GM21529 (cell line): ENCODE data around the gene RAD54L2.
"Not testable (repeated sequence)": the region's sequence is repeated elsewhere in the genome, so short reads cannot be mapped to it uniquely, and the experiment has no call there.

Experiments used
- ATAC-seq: cut with Tn5 transposase; IDR thresholded peaks from one replicate; pipeline ENCODE4 v1.9.1; 2021; ENCODE audit not compliant: unreplicated experiment

The RAD54L2 gene

DNA sequence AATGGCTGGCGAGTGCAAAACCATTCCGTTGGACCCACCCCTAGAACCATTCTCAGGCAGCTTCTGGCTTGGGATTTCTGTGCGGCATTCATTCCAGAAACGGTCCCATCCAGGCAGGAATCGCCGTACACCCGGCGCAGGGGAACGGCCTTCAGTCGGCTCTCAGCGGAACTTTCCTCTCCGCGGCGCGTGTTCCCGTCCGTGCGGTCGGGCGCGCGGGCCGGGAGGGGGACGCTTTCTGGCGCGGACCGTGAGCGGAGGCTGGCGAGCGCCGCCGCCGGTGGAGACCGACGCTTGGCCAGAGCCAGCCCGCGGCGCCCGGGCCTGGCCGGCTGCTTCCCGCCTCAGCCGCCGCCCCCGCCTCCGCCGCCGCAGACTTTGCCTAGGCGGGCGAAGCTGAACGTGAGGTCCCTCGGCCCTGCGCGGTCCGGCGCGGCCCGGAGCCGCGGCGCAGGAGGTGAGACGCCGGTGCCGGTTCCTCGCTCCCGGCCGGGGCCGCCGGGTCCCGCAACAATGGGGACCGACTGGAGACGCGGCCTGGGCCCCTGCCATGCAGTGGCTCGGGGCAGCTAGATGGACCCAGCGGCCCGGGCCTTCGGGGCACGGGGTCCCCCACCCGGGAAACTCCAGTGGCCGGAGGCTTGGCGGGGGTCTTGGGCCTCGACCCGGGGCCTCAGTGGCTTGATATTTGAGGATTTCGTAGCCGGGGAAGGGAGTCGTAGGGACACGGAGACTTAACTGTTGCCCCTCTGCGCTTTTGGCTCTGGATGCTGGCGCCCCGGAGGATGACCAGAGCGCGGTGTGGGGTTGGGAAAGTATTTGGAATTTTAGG is at the start of gene RAD54L2:
TSS of gene RAD54L2 (plus strand) at position 261 of the 832 bp plus-strand sequence. CDS start 51,702 bp downstream, outside the sequence.
- ATAC-seq, result peak; percentile 74

DNA sequence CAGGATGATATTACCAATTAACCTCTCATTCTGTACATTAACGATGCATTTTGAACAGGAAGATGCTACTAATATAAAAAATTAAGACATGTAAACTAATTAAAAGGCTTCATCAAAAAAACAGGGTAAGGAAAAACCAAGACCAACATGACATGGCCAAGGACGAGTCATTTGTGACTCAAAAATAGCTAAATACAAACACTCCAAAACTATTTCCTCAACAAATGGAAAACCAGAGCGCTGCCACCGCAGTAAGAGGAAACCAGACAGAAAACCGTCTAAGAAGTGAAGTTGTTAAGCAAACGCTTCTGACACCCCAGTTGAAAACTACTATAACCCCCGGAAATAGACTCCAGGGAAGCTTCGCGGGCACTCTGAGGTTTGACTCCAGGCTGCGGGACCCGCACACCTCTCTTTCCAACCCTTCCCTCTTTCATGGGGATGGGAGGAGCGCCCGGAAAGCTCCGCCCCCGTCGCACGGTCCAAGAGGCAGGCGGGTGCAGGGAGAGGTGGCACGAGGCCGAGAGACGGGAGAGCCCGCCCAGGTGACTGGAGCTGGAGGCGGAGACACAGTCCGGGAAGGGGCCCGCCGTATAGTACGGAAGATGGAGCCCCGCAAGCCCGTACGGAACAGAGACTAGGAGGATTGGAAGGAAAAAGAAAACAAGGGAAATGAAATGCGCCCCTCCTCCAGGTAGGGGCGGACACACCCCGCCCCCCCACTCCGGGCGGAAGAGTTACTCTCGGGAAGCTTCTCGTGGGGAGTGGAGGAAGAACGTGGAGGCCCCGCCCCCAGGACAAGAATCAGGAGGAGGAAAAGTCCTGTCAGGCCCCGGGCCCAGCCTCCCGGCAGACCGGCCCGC is 39.4 kb upstream of the RAD54L2 start:
- peak; percentile 65 for ATAC-seq

DNA sequence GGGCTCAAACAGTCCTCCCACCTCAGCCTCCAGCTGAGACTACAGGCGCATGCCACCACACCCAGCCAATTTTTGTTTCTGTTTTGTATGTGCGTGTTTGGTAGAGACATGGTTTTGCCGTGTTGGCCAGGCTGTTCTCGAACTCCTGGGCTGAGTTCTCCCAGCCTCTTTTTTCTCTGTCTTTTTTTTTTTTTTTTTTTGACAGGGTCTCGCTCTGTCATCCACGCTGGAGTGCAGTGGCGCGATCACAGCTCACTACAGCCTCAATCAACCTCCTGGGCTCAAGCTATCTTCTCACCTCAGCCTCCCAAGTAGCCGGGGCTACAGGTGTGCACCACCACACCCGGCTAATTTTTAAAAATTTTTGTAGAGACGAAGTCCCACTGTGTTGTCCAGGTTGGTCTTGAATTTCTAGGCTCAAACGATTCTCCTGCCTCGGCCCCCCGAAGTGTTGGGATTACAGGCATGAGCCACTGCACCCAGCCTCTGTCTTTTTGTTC is 37.8 kb upstream of the RAD54L2 start:
- no peak for ATAC-seq

- peak; percentile 25 for ATAC-seq
Measured at GRCh38 chr3:51501833-51502561, 36.5 kb upstream of the RAD54L2 start.

GRCh38 chr3:51502562-51502910 is 36.0 kb upstream of the RAD54L2 start:
- ATAC-seq, result no peak

DNA sequence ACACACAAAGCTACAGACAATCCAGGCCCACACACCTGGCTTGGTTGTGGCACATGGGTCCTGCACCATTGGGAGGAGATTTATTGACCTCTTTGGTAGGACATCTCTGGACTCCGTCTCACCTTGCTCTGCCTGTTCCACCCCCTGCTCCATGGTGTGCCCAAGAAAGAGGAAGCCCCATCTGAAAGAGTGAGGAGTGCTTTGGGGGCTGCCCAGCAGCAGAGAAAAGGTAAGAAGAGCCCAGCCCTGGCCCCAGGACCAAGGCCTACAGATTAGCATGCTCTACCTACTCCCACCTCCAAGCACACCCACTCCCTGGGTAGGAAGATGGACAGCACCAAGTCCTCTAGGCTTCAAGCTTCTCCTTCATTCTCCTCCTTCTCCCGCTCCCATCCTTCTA is 35.5 kb upstream of the RAD54L2 start:
- no peak for ATAC-seq

- ATAC-seq, result no peak
Measured at GRCh38 chr3:51508255-51508654, 30.3 kb upstream of the RAD54L2 start.

GRCh38 chr3:51510996-51511395 is 27.5 kb upstream of the RAD54L2 start:
- ATAC-seq, result no peak

- ATAC-seq, result no peak
Measured at GRCh38 chr3:51514210-51514609, 24.3 kb upstream of the RAD54L2 start.

DNA sequence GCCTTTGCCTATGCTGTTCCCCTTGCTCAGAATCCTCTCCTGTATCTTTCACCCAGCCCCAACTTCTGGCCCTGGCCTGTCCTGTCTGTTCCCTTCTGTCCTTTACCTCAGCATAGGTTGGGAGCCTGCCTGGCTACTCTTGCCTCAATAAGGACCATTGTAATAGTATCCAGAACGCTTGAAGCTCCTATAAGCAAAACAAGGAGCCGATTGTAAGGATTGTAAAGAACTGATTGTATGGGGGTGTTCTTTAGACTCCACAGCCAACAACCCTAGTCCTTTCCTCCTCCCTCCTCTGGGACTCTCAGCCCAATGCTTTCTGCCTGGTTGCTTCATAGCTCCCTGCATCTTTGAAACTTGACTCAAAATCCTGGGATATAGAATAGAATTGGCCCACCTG is 18.7 kb upstream of the RAD54L2 start:
- no peak for ATAC-seq

DNA sequence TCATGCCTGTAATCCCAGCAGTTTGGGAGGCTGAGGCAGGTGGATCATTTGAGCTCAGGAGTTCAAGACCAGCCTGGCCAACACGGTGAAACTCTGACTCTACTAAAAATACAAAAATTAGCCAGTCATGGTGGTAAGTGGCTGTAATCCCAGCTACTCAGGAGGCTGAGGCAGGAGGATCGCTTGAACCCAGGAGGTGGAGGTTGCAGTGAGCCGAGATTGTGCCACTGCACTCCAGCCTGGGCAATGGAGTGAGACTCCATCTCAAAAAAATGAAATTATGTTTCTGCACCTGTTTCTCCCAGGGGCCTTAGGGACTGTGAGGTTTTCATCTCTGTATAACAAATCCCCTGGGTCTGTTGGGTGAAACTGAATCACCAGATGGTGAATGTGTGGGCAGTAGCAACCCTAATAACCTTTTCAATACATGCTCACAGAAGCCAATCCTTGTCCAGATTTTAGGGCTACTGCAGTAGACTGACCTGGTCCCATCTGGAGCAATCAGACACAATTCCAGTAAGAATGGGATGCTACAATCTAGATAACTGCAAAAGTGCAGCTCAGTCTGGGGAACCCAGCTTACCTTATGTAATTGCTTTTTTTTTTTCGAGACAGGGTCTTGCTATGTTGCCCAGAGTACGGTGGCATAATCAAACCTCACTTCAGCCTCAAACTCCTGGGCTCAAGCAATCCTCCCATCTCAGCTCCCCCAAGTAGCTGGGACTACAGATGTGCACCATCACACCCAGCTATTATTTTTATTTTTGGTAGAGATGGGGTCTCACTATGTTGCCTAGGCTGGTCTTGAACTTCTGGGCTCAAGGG is 17.4 kb upstream of the RAD54L2 start:
- ATAC-seq, result peak; percentile 88

- ATAC-seq, result no peak
Measured at GRCh38 chr3:51522273-51522962, 16.1 kb upstream of the RAD54L2 start.

- ATAC-seq, result not testable (repeated sequence)
Measured at GRCh38 chr3:51524874-51525273, 13.6 kb upstream of the RAD54L2 start.

DNA sequence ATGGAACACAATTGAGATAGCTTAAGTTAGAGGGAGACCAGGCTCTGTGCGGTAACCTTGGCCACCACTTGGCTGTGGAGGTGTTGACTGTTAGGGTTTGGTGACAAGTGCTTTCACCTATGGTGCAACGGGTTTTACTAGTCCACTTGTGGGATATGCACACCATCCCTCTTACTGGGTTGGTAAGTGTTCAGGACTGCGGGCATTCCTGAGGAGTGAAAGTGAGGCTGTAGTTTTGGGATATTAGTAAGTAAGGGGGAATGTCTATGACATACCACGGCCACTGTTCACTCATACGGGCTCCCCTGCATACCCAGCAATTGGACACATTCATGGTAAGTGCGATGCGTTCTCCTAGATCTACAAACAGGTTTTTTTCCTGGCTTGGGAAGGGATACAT is 8.0 kb upstream of the RAD54L2 start:
- no peak for ATAC-seq

DNA sequence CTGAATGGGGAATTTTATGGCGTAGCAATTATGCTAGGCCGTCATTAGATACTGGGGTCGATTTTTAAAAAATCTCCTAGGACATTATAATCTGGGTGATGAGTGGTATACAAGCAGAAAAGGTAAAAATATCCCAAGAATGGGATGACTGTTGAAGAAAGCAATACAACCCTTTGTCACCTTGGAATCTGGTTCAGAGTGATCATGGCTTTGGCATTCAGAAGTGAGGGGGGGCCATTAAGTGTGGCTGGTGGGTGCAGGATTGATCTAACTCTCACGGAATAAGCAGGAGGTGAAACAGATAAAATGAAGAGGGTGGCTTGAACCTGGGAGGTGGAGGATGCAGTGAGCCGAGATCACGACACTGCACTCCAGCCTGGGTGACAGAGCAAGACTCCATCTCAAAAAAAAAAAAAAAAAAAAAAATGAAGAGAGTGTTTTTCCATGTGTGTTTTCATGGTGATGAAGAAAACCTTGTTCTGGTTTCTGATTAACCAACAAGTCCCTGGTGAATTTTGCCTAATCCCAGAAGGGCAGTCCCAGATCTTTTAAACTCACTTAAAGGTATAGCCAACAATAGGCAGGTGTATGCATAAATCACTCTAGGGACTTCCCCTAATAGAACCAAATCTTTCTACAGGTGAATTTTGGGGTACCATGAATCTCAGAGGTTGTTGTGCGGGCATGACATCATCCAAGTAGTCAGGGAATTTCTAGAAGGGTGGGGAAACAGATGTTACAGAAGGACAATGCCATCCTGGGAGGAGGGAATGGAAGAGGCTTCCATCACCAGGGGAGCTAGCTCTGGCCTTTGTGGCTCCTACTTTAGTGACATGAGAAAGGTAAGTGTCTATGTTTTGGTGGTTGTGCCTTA is 3.1 kb upstream of the RAD54L2 start:
- ATAC-seq, result no peak

DNA sequence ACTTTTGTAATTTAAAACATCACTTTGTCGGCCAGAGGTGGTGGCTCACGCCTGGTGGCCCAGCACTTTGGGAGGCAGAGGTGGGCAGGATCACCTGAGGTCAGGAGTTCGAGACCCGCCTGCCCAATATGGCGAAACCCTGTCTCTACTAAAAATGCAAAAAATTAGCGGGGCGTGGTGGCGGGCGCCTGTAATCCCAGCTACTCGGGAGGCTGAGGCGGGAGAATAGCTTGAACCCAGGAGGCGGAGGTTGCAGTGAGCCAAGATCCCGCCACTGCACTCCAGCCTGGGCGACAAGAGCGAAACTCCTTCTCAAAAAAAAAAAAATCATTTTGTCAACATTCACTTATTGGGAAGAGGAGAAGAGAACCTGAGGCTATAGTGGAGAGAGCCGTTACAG is 888 bp upstream of the RAD54L2 start:
- not testable (repeated sequence) for ATAC-seq

DNA sequence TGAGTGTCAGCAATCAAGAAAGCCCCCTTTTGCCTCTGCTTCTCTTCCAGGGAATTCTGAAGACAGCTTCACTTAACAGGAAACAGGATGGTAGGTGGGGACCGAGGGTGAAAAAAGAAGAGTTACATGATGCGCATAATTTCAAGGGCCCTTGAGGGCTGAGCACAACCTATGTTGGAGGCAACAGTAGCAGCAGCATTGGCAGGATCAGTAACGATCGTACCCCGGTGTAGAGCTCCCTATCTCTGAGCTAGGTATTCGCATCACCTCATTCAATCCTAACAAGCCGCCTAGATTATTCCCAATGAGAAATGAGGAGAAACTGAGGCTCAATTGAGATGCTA is 432 bp upstream of the RAD54L2 start:
- no peak for ATAC-seq

GRCh38 chr3:51539291-51539941 is 897 bp downstream of the RAD54L2 start:
- ATAC-seq, result peak; percentile 20
